Measurements from ENCODE around the gene CAMK2B. TPM values are rescaled to one million over a fixed set of nuclear protein-coding genes. Genes with fewer than 3 reads are reported as not detected.
A peak's percentile ranks its signal among the peaks of the same experiment; 100 is the strongest.

The CAMK2B gene
- polyA plus RNA-seq, 2 of the 4 experiments (the other 2 are of a cell fraction): 0.17 TPM; not detected in 1

DNA sequence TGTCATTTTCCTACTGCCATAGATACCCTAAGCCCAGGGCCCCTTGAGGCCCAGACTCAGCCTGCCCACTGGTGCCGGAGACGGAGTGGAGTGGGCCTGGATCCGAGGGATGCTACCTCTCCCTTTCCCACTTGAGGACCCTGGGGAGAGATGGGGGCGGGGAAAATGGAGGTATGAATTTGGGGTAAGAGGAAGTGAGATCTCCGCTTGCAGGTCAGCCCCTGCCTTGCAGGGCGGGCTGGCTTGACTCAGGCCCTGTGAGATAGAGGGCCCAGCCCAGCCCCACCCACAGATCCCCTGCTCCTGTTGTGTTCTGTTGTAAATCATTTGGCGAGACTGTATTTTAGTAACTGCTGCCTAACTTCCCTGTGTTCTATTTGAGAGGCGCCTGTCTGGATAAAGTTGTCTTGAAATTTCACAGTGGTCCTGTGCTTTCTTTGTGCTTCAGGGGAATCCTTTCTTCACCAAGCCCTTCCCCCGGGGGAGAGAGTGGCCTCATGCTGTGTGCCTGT is 111.5 kb downstream of the CAMK2B start:
- FAIRE-seq (no peak), ATAC-seq (peak; percentile 2 to 3; a peak in 2 of 6 replicates), DNase-seq (ENCODE audit: low read depth in 1 of 2, low spot score in 1 of 2) (no peak)
- Histone ChIP-seq H3K4me1 (no peaks in the 10 kb centered on the region), H3K27ac (no peak overlapping the region), H3K9me3 (no peaks in the 10 kb centered on the region), H3K4me3 (no peak overlapping the region), H3K4me2 (no peak overlapping the region)
- WGBS (ENCODE audit: missing lambda C conversion rate): 85% methylated on average over 9 of the region's 9 CpGs
- POLR2A ChIA-PET: no interaction called here
- CTCF ChIA-PET: interaction anchor here (1.0 to 1.6 kb wide), 9 partner anchors 8 to 922 kb away, joined by 3 to 7 read pairs (median 4); no protein-coding TSS in a partner anchor
- TF ChIP-seq POLR2AphosphoS2 (conservative IDR thresholded peaks at IDR 0.05; ENCODE audit: low read length) (no peak), JUNB (IDR thresholded peaks at IDR 0.05) (no peak), CHD4 (IDR thresholded peaks at IDR 0.05; ENCODE audit: borderline replicate concordance) (no peak), NR3C1 (IDR thresholded peaks at IDR 0.05) (no peak), RCOR1 (IDR thresholded peaks at IDR 0.05; ENCODE audit: low read depth, low read length) (no peak), EHF (CRISPR knock-in tag; IDR thresholded peaks at IDR 0.05) (no peak), ZSCAN20 (CRISPR knock-in tag; IDR thresholded peaks at IDR 0.05) (no peak)
- TF ChIP-seq, protein P1, sequence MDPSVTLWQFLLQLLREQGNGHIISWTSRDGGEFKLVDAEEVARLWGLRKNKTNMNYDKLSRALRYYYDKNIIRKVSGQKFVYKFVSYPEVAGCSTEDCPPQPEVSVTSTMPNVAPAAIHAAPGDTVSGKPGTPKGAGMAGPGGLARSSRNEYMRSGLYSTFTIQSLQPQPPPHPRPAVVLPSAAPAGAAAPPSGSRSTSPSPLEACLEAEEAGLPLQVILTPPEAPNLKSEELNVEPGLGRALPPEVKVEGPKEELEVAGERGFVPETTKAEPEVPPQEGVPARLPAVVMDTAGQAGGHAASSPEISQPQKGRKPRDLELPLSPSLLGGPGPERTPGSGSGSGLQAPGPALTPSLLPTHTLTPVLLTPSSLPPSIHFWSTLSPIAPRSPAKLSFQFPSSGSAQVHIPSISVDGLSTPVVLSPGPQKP (IDR thresholded peaks at IDR 0.05; ENCODE audit: low read depth, low read length): no peak

GRCh38 chr7:44213206-44213876 is 112.1 kb downstream of the CAMK2B start:
- CTCF ChIA-PET: interaction anchor here (0.6 to 1.2 kb wide), 2 partner anchors 68 to 923 kb away, joined by 3 read pairs; no protein-coding TSS in a partner anchor
- FAIRE-seq: no peak

More at GRCh38 chr7:44213206-44213876, 112.1 kb downstream of the CAMK2B start:
- POLR2A ChIA-PET: interaction anchor here (0.6 kb wide), 1 partner anchor 248 kb away, joined by 4 read pairs; no protein-coding TSS in a partner anchor
- no peak overlapping the region for H3K4me3 ChIP-seq
- no peak for ATAC-seq
- 90% methylated on average over 3 of the region's 3 CpGs for WGBS (ENCODE audit: missing lambda C conversion rate)
- no peaks in the 10 kb centered on the region for H3K4me1 ChIP-seq
- no peak overlapping the region for H3K27ac ChIP-seq
- H3K9me3 ChIP-seq: no peaks in the 10 kb centered on the region
- H3K4me2 ChIP-seq: no peak overlapping the region
- TF ChIP-seq MAZ (IDR thresholded peaks at IDR 0.05; ENCODE audit: borderline replicate concordance, low read depth, low read length) (no peak), EP300 (IDR thresholded peaks at IDR 0.05) (no peak), GATA3 (IDR thresholded peaks at IDR 0.05; ENCODE audit: borderline replicate concordance) (no peak), ZFP36 (IDR thresholded peaks at IDR 0.05; ENCODE audit: borderline replicate concordance, partially characterized antibody) (no peak), BHLHE40 (IDR thresholded peaks at IDR 0.05; ENCODE audit: low read depth, low read length) (no peak), CEBPB (IDR thresholded peaks at IDR 0.05) (no peak), NFE2L2 (conservative IDR thresholded peaks at IDR 0.05; ENCODE audit: low read length) (no peak), HOXB13 (CRISPR knock-in tag; IDR thresholded peaks at IDR 0.05; ENCODE audit: low read depth) (no peak), RAD21 (conservative IDR thresholded peaks at IDR 0.05 in 1 of 2, IDR thresholded peaks at IDR 0.05 in 1 of 2) (no peak), KDM5A (IDR thresholded peaks at IDR 0.05) (no peak), TFCP2L1 (CRISPR knock-in tag; IDR thresholded peaks at IDR 0.05) (no peak), HMGXB4 (CRISPR knock-in tag; IDR thresholded peaks at IDR 0.05; ENCODE audit: borderline replicate concordance) (no peak), CBX2 (IDR thresholded peaks at IDR 0.05; ENCODE audit: borderline replicate concordance, low read depth) (no peak)
- TF ChIP-seq, protein P2, sequence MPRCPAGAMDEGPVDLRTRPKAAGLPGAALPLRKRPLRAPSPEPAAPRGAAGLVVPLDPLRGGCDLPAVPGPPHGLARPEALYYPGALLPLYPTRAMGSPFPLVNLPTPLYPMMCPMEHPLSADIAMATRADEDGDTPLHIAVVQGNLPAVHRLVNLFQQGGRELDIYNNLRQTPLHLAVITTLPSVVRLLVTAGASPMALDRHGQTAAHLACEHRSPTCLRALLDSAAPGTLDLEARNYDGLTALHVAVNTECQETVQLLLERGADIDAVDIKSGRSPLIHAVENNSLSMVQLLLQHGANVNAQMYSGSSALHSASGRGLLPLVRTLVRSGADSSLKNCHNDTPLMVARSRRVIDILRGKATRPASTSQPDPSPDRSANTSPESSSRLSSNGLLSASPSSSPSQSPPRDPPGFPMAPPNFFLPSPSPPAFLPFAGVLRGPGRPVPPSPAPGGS (IDR thresholded peaks at IDR 0.05): no peak
- TF ChIP-seq, protein P3, sequence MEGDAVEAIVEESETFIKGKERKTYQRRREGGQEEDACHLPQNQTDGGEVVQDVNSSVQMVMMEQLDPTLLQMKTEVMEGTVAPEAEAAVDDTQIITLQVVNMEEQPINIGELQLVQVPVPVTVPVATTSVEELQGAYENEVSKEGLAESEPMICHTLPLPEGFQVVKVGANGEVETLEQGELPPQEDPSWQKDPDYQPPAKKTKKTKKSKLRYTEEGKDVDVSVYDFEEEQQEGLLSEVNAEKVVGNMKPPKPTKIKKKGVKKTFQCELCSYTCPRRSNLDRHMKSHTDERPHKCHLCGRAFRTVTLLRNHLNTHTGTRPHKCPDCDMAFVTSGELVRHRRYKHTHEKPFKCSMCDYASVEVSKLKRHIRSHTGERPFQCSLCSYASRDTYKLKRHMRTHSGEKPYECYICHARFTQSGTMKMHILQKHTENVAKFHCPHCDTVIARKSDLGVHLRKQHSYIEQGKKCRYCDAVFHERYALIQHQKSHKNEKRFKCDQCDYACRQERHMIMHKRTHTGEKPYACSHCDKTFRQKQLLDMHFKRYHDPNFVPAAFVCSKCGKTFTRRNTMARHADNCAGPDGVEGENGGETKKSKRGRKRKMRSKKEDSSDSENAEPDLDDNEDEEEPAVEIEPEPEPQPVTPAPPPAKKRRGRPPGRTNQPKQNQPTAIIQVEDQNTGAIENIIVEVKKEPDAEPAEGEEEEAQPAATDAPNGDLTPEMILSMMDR (IDR thresholded peaks at IDR 0.05): no peak
- DNase-seq (ENCODE audit: low read depth in 1 of 2, low spot score in 1 of 2): no peak
